ENCODE data around the gene C22orf39.

The C22orf39 gene

GRCh38 chr22:19494001-19494560, 46.6 kb upstream of the C22orf39 start:
- TF ChIP-seq CTCF (IDR thresholded peaks at IDR 0.05; ENCODE audit: low read depth, low read length): no peak
- DNase-seq: no peak
- no peaks in the 10 kb centered on the region for H3K9me3 ChIP-seq (ENCODE audit: severe bottlenecking)
- peak overlapping the region; percentile 5 for H3K27ac ChIP-seq
- H3K4me3 ChIP-seq (ENCODE audit: low read depth, low read length): no peak overlapping the region
- no peaks in the 10 kb centered on the region for H3K27me3 ChIP-seq (ENCODE audit: insufficient read depth, low read depth, severe bottlenecking)
- H3K36me3 ChIP-seq: peaks cover 78% of the 10 kb centered on the region

- Histone ChIP-seq H3K9me3 (ENCODE audit: severe bottlenecking) (no peaks in the 10 kb centered on the region), H3K4me3 (ENCODE audit: low read depth, low read length) (no peak overlapping the region), H3K27ac (no peak overlapping the region), H3K36me3 (peaks cover 77% of the 10 kb centered on the region), H3K27me3 (ENCODE audit: insufficient read depth, low read depth, severe bottlenecking) (no peaks in the 10 kb centered on the region)
- 0 out of 2 replicates have a peak, but pooled peaks have one; percentile 4 for TF ChIP-seq CTCF (IDR thresholded peaks at IDR 0.05; ENCODE audit: low read depth, low read length)
- DNase-seq: no peak
Observed at GRCh38 chr22:19492504-19493174, 45.1 kb upstream of the C22orf39 start.

GRCh38 chr22:19490628-19491230, 43.2 kb upstream of the C22orf39 start:
- TF ChIP-seq CTCF (IDR thresholded peaks at IDR 0.05; ENCODE audit: low read depth, low read length): no peak
- no peak for DNase-seq
- H3K9me3 ChIP-seq (ENCODE audit: severe bottlenecking): no peaks in the 10 kb centered on the region
- H3K27me3 ChIP-seq (ENCODE audit: insufficient read depth, low read depth, severe bottlenecking): no peaks in the 10 kb centered on the region
- no peak overlapping the region for H3K27ac ChIP-seq
- no peak overlapping the region for H3K4me3 ChIP-seq (ENCODE audit: low read depth, low read length)
- peaks cover 75% of the 10 kb centered on the region for H3K36me3 ChIP-seq

- DNase-seq: no peak
- Histone ChIP-seq H3K27me3 (ENCODE audit: insufficient read depth, low read depth, severe bottlenecking) (no peaks in the 10 kb centered on the region), H3K27ac (no peak overlapping the region), H3K4me3 (ENCODE audit: low read depth, low read length) (no peak overlapping the region), H3K36me3 (peaks cover 75% of the 10 kb centered on the region), H3K9me3 (ENCODE audit: severe bottlenecking) (no peaks in the 10 kb centered on the region)
- TF ChIP-seq CTCF (IDR thresholded peaks at IDR 0.05; ENCODE audit: low read depth, low read length): no peak
Observed at GRCh38 chr22:19488884-19489843, 41.7 kb upstream of the C22orf39 start.

GRCh38 chr22:19488285-19488684, 40.8 kb upstream of the C22orf39 start:
- DNase-seq: no peak
- Histone ChIP-seq H3K4me3 (ENCODE audit: low read depth, low read length) (no peak overlapping the region), H3K36me3 (peaks cover 78% of the 10 kb centered on the region), H3K27ac (no peak overlapping the region), H3K27me3 (ENCODE audit: insufficient read depth, low read depth, severe bottlenecking) (no peaks in the 10 kb centered on the region), H3K9me3 (ENCODE audit: severe bottlenecking) (no peaks in the 10 kb centered on the region)
- TF ChIP-seq CTCF (IDR thresholded peaks at IDR 0.05; ENCODE audit: low read depth, low read length): no peak
